Amniotic stem cell (primary cell): ENCODE data around the gene TSPAN14.
"Not testable (repeated sequence)": the region's sequence is repeated elsewhere in the genome, so short reads cannot be mapped to it uniquely, and the experiment has no call there.

Experiments used
- DNase-seq: peaks from one replicate; lab custom pipeline; 2025; lab: John Stamatoyannopoulos, UW

Gene TSPAN14

DNA sequence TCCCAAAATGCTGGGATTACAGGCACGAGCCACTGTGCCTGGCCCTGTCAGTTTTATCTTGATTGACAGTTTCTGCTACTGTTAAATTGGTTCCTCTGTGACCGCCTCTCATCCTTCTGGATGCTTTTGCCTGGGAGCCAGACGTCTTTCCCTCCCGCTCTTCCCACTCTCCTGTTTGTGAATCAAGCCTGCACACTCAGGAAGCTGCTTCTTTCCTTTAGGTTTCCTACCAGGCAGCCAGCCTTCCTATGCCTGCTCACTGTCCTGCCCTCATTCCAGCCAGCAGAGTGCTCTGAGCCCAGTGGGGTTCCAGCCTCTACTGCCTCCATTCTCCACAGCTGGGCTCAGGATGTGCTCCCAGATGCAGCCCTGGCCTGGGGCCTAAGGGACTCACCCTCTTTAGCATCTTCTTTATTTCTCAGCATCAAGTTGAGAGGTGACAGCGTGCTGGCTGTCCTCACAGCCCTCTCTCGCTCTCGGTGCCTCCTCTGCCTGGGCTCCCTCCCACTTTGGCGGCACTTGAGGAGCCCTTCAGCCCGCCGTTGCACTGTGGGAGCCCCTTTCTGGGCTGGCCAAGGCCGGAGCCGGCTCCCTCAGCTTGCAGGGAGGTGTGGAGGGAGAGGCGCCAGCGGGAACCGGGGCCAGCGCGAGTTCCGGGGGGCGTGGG lies 88.7 kb downstream of the TSPAN14 start:
- no peak for DNase-seq

DNA sequence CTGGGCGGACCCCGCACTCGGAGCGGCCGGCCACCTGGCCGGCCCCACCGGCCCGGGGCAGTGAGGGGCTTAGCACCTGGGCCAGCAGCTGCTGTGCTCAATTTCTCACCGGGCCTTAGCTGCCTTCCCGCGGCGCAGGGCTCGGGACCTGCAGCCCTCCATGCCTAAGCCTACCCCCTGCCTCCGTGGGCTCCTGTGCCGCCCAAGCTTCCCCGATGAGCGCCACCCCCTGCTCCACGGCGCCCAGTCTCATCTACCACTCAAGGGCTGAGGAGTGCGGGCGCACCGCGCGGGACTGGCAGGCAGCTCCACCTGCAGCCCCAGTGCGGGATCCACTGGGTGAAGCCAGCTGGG lies 89.2 kb downstream of the TSPAN14 start:
- DNase-seq = not testable (repeated sequence)

DNA sequence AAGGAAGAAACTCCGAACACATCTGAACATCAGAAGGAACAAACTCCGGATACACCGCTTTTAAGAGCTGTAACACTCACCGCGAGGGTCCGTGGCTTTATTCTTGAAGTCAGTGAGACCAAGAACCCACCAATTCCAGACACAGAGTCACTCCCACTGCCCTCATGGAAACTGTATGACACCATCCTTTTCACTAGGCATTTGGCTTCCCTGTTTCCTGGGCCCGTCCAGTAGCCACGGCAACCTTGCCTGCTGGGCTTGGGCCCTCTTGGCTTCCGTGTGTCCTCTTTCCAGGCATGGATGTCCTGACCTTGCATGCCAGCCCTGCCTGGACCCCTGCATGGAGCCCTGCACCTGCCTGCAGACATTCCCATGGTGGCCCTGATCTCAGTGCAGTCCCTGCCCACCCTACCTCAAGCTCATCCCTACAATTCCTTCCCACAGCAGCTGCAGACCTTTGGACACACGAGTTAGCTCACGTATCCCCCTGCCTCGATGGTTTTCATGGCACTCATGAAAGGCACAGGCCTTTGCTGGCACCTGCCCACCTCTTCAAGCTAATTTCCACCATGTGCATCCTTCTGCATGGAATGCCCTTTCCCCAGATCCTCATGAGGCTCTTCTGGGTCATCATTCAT lies 90.3 kb downstream of the TSPAN14 start:
- DNase-seq = no peak

DNA sequence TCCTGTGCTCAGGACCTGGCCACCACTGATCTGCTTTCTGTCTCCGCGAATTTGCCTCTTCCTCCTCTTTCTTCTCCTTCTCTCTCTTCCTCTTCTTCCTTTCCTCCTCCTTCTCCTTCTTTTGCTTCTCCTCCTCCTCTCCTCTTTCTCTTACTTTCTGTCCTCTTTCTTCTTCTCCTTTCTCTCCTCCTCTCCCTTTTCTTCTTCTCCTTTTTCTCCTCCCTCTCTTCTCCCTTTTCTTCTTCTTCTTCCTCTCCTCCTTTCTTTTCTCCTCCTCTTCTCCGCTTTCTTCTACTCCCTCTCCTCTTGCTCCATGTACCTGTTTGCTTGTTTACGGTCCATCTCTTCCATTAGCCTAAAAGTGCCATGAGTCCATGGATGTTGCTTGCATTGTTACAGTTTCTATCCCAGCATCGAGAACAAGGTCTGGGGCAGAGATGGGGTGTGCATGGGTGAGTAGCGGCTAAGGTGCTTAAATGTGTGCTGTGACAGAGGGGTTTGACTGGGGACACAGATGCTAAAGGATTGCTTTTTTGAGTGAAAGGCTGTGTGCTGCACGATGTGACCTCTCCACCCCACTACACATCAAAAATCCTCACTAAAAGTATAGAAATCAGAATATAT lies 91.3 kb downstream of the TSPAN14 start:
- DNase-seq = no peak

DNA sequence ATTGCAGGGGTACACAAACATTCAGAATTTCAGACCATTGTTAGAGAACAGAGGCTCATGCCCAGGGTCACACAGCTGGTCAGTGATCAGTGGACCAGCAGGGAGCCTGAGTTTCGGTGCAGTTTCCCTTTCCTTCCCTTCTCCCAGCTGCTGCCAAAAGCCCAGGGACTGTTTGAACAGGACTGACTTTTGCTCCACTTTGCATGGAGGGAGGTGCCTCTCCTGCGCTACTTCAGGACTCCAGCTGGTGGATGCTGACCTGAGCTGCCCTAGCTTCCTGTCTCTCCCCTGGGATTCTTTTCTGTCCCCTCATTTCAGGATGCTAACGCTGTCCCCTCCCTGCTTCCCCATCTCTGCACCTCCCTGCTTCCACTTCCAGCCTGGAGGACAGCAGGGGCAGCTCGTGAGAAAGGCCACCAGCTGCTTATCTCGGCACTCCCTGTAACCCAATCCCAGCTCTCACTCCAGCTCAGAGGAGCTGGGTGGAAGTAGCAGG lies 98.1 kb downstream of the TSPAN14 start:
- no peak for DNase-seq

DNA sequence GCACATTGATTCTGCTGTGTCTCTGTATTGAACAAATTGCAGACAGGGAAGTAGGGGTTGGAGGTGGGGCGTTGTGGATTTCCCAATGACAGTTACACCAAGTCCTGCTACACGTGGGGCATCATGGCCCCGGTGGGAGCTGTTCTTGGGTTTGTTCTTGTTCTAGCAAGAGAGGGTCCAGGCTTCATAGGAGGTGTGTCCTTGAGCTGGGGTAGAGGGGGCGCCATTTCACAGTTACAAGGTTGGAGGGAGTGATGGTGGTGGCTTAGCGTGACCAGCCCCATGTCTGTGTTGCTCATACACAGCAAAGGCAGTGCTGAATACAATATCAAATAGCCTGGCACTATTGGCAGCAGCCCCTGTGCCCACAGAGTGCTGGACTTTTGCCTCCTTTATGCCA lies 99.3 kb downstream of the TSPAN14 start:
- no peak for DNase-seq

DNA sequence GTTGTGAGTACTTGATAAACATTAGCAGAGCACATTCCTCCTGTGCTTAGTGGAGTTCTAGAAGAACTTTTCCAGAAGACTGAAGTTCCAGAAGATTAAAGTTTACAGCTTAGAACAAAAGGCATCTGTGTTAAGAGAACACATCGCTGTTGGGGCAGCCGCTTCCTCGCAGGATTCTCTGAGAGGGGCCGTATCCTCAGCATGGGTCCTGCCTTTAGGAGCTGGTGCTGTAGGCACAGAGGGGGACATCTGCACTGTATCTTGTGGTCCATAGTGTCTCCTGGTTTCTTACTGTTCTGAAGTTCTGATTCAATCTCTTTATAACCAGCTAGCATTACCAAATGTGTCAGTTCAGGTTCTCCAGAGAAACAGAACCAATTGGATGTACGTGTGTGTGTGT lies 99.9 kb downstream of the TSPAN14 start:
- DNase-seq = no peak

DNA sequence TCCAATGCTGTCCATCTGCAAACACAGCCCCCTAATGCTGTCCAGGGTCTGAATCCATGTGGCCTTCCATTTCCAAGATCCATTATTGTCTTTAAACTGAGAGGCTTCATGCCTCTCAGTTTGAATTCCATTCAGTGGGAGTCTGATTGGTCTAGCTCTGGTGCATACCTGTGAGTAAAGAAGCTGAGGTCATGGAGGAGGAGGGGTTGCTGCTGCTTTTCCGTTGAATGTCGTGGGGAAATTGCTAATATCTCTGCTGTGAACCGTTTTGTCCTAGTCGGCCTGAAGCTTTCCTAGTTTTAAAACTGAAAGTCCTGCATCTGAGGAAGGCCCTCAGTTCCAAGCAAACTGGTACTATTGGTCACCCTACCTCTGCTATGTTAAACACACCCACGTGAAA lies 101.3 kb downstream of the TSPAN14 start:
- DNase-seq = no peak

DNA sequence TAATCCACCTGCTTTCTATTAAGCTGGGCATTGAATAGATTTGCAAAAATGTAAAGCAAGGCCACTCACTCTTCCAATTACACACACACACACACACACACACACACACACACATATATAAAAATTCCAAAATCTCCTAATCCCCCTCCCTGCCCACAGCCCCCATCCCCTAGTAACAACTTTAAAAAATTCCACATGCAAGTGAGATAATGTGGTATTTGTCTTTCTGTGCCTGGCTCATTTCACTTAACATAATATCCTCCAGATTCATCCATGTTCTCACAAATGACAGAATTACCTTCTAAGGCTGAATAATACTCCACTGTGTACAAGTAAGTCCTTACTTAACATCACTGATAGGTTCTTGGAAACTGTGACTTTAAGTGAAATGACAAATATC lies 107.8 kb downstream of the TSPAN14 start:
- no peak for DNase-seq

DNA sequence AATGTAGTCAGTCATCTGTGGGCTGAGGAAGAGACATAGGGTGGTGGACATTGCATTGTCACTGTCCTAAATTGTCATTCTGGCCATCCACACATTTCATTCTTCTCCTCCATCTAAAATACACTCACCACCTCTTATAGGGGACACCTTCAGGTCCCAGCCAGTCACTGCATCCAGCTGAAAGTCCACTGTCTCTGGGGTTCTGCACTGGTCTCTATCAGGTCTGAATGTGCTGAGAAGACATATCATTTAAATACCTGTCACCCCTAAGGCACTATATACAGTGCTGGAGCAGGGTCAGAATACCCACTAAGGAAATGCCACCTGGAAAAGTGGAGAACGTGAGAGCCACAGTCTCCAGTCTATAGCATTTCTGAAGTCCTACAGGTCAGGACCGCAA lies 113.2 kb downstream of the TSPAN14 start:
- no peak for DNase-seq

DNA sequence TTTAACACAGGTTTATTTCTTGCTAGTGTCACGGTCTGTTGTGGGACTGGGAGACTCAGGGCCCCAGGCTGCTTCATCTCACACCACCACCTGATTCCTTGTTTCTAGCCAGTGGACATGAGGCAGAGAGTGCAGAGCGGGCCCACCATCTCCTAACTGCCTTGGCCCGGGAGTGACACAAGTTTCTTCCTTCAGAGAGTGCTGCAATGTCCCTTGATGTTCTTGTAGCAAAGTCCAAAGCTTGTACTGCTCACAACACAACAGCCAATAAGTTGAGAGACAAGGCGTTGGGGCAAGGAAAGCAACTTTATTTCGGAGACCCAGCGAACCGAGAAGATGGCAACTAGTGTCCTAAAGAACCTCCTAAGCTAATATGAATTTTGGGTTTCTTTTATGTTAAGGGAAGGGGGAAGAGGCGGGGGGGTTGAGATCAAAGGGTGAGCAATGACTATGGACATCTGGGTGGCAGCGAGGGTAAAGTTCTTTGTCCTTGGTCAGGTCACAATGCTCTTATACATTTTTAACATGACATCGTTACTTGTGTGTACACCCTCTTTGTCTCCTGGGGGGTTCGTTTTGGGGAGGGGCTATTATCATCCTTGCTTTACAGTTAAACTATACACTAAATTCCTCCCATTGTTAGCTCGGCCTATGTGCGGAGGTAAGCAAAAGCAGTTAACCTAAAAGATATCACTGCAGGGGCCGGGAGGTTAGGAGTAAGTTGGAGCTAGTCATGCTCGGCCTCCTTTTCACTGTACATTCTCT lies 115.2 kb downstream of the TSPAN14 start:
- DNase-seq = no peak

DNA sequence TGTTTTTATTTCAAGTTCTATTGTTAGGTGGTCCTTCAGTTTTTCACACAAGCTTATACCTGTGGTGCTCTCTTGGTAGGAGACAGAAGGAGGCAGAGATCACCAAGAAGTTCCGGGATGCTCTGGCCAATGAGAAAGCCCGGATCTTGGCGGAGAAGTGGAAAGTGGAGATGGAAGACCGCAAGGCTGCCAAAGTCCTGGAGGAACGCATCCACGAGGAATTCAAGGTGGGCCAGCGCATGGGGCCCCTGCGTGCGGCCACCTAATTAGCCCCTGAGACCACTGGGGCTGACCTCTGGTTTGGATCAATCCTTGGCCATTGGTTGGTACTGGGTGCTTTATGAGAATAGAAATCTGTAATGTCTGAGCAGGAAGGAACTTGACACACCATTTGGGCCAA lies 117.2 kb downstream of the TSPAN14 start:
- DNase-seq = no peak

DNA sequence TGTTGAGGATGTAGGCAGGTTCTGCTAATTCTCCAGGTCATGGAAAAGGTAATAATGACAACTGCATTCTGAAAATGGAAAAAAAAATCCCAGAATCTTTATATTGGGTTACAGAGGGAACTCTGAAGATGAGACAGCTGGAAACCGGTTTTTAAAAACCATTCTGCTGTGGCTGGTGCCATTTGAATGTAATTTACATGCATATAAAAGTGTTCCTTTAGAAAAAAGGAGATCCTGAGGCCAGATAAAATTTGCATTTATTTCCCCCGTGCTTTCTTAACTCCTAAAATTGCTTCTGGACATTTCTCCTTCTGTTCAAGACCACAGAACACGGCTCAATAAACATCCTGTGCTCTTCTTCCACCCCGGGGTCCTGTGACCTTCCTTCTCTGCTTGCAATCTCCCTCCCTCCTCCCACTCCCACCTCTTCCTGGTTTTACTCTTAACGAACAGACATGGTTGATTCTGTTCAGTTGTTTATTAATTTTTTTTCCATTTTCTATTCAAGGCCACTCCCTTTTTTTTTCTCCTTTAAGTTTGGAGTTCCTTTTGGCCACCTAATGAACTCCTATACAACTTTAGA lies 125.2 kb downstream of the TSPAN14 start:
- DNase-seq = no peak

DNA sequence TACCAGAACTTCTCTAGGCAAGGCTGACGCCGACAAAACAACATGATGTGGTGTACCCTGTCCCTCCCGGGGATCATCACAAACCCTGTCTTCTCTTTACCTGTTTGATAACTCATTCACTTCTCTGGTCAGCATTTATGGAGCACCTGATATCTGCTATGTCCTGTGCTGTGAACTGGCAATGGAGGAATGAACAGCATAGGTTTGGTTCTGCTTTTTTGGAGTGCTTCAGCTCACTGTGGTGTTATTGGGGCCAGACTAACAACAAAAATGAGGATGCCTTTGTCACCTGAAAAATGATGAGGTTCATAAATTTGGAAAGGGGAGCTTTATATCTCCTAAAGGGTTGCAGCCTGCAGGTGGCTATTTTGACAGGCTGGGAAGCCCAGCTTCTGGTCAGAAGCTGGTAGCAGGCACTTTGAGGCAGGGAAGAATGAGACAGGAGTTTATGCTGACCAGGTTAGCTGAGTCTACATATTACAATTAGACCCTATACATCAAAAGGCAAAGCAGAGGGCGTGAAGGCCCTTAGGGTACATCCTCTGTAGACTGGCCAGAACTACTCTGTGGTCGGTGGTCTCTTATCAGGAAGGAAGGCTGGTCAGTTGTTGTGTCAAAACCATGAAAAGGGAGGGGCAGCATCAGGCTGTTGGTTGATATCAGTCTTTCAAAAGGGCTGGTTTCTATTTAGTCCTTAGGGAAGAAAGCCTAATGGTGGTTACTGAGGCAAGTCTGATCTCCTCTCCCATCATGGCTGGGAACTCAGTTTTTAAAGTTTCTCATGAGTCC lies 125.9 kb downstream of the TSPAN14 start:
- no peak for DNase-seq

DNA sequence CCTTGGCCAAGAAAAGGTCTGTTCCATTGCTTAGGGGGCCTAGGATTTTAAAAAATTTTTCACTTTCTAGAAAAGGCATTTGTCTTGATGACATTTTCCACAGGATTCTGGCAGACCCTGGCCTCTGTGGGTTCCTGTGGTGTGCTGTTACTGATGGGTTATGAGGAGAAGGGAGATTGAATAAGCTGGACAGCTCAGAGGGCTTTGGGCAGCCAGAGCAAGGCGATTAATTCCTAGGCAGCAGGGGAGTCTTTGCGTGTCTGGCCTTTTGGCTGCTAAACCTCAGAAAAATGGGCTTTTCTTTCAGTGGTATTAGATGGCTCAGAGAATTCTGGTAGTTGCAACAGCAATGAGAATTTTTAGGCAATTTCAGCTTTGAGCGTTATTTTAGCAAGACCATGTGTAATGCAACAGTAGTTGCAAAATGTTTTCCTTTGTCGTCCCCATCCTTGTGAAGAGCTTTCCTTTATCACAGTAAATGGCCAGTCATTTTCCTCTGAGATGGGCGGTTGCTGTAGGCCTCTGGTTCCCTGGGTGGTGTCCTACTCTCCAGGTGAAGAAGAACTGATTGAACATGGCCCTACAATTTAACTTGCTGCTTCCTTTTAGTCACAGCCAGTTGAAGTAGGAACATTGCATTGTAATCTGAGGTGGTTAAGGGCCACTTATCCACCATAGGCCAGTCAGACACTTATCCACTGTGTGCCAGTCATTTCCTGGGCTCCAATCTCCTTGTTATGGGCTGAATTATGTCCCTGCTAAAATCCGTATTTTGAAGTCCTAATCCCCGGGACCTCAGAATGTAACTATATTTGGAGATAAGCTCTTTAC lies 126.7 kb downstream of the TSPAN14 start:
- DNase-seq = no peak

DNA sequence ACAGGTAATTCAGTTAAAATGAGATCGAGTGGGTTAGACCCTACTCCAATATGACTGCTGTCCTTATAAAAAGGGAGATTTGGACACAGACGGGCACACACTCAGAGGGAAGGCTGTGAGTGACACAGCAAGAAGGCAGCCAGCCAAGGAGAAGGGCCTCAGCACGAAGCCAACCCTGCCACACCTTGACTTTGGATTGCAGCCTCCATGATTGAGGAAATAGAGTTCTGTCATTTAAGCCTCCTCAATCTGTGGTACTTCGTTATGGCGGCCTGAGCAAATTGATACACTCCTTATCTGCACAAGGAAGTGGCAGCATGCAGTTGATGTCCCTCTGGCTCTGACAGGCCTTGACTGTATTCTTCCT lies 127.3 kb downstream of the TSPAN14 start:
- DNase-seq = no peak

DNA sequence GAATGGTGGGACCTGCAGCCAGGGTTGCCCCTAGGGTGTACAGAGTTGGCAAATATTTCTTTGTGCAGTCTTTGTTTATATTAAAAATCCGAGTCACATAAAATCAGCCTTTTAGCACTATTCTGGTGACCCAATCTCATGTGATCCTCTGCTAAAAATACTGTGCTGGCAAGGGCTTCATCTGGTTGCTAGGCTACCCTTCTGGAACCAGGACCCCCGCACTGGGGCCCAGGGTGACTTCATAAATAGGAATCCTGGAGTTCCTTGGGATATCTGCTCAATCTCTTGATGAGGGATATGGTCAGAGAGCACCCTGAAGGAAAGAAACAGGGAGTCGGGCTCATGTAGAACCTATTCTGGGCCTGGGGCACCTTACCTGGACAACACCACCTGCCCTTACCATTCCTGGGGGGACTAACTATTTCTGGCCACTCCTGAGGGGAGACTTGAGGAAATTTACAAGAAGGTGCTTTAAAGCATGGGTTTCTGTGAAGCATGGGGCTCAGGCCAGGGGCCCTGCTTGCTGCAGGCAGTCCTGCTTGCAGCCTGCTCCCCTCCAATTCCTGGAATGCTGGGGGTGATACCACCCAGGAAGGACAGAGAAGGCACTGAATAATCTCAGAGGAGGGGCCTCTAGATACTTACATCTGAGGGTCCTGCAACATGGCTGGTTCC lies 128.3 kb downstream of the TSPAN14 start:
- DNase-seq = no peak
